ENCODE results near the gene MAP4.
"Not testable (repeated sequence)": the region's sequence is repeated elsewhere in the genome, so short reads cannot be mapped to it uniquely, and the experiment has no call there.

The MAP4 gene

GRCh38 chr3:48015431-48016180 lies 610 bp downstream of the MAP4 start:
- no peak for DNase-seq

DNA sequence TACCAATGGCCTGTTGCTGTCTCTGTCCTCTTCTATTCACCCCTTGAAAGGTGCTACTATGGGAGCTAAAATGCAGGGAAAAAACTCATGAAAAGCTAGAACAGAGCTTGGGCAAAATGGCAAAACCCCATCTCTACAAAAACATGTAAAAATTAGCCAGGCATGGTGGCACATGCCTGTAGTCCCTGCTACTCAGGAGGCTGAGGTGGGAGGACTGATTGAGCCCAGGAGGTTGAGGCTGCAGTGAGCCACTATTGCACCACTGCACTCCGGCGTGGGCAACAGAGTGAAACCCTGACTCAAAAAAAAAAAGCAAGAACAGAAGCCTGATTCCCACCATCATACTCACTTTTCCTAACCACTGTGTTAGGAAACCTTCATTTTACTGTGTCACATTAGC lies 1.9 kb downstream of the MAP4 start:
- DNase-seq = no peak

DNA sequence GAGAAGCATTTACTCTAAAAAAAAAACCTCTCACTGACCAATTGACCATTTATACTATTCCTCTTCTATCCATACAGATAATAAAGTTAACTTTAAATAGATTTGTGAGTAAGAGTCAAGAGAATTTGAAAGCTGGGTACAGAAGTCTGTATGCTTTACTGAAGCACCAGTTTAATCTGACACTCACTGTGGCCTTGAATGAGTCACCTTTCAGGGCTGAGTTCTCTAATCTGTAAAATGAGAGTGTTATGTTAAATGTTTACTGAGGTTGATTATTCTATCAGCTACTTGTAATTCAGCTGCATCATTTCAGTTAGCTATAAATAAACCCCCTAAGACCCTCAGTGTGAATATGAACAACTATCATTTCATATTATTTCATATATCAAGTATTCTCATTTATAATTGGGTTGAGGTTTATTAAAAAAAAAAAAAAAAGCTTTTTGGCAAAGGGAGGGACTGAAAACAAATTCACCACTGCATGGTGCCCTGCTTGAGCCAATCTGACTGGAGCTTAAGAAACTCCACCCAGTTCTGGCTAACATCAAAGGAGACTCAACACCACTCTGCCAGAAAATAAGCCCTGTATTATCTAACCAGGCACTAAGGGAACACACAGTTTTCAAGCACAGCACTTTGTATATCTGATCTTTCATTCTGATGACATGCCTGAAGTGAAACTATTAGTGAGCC lies 2.8 kb downstream of the MAP4 start:
- no peak for DNase-seq

- DNase-seq = no peak
Observed at GRCh38 chr3:48012659-48013058, 3.6 kb downstream of the MAP4 start.

GRCh38 chr3:48008066-48008465 lies 8.2 kb downstream of the MAP4 start:
- DNase-seq = not testable (repeated sequence)

DNA sequence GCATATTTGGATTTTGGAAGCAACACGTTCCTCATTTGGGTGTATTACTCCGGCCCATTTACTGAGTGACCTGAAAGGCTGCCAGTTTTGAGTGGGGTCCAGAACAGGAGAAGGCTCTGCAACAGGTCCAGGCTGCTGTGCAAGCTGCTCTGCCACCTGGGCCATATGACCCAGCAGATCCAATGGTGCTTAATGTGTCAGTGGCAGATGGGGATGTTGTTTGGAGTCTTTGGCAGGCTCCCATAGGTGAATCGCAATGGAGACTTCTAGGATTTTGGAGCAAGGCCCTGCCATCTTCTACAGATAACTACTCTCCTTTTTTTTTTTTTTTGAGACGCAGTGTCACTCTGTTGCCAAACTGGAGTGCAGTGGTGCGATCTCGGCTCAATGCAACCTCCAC lies 8.9 kb downstream of the MAP4 start:
- not testable (repeated sequence) for DNase-seq

DNA sequence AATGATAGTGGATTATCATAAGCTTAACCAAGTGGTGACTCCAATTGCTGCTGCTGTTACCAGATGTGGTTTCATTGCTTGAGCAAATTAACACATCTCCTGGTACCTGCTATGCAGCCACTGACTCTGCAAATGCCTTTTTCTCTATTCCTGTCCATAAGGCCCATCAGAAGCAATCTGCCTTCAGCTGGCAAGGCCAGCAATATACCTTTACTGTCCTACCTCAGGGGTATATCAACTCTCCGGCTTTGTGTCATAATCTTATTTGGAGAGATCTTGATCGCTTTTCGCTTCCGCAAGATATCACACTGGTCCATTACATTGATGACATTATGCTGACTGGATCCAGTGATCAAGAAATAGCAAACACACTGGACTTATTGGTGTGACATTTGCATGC lies 9.4 kb downstream of the MAP4 start:
- not testable (repeated sequence) for DNase-seq

- DNase-seq = no peak
Observed at GRCh38 chr3:48004694-48005093, 11.5 kb downstream of the MAP4 start.

- no peak for DNase-seq
Observed at GRCh38 chr3:48002787-48003186, 13.4 kb downstream of the MAP4 start.

DNA sequence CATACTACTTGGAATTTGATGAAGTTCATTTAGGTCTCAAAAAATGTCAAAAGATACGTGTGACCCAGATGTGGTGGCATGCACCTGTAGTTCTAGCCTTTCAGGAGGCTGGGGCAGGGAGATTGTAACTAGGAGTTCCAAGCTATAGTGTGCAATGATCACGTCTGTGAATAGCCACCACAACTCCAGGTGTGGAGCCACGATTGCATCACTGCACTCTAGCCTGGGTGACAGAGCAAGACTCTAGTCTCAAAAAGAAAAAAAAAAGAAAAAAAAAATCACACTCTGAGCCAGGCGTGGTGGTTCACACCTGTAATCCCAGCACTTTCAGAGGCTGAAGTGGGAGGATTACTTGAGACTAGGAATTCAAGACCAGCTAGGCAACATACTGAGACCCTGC lies 14.2 kb downstream of the MAP4 start:
- DNase-seq = no peak

- DNase-seq = no peak
Observed at GRCh38 chr3:48000212-48000611, 16.0 kb downstream of the MAP4 start.

GRCh38 chr3:47996440-47996839 lies 19.8 kb downstream of the MAP4 start:
- DNase-seq = no peak

GRCh38 chr3:47994180-47994579 lies 22.0 kb downstream of the MAP4 start:
- DNase-seq = no peak

GRCh38 chr3:47991341-47991740 lies 24.9 kb downstream of the MAP4 start:
- DNase-seq = no peak

- peak; percentile 75 for DNase-seq
Observed at GRCh38 chr3:47989981-47990440, 26.2 kb downstream of the MAP4 start.

- DNase-seq = no peak
Observed at GRCh38 chr3:47985381-47985780, 30.8 kb downstream of the MAP4 start.

GRCh38 chr3:47984075-47984728 lies 32.0 kb downstream of the MAP4 start:
- no peak for DNase-seq

GRCh38 chr3:47980795-47981194 lies 35.4 kb downstream of the MAP4 start:
- no peak for DNase-seq

DNA sequence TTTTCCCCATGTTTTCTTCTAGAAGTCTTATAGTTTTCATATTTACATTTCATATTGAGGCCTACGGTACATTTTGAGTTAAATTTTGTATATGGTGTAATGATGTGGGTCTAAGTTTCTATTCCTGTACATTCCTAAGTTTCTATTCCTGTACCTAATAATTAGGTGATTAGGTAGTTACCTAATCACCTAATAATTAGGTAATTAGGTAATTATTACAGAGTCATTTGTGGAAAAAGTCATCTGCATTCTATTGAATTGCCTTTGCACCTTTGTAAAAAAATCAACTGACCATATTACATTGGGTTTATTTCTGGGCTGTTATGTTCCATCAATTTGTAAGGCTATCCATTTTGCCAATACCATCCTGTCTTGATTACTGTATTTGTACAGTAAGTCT lies 37.1 kb downstream of the MAP4 start:
- DNase-seq = no peak

DNA sequence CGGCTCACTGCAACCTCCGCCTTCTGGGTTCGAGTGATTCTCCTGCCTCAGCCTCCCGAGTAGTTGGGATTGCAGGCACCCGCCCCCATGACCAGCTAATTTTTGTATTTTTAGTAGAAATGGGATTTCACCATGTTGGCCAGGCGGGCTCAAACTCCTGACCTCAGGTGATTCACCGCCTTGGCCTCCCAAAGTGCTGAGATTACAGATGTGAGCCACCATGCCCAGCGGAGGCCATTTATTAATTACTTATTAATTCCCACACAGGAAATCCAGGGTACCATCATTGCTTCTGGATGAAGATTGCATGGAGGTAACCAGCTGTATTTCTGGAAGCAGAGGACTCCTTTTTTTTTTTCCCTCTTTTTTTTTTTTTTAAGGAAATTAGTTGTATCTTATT lies 37.8 kb downstream of the MAP4 start:
- no peak for DNase-seq

DNA sequence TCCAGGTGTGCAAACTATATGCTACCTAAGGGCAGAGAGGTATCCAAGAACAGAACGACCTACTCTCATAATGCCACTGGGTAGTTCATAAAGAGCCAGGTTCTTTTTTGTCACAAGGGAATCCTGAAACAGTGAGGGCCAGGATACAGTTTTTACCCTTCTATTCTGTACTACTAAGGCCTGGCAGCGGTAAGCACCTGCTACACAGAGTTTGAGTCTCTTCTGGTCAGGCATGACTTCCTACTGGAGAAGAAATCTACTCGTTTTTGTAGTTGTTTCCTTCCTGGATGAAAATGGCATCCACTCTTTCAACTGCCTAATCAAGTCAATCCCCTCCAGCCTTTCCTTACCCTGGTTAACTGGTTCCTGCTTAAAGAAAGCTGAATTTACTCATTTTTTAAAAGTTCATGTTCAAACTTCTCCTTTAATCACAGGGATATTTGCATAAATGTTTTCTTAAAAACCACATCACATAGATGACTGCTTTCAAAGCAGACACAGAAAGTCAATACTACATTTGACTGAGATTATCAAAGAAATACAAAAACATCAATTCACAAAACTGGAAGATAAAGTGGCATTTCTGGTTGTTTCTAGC lies 40.0 kb downstream of the MAP4 start:
- no peak for DNase-seq

- no peak for DNase-seq
Observed at GRCh38 chr3:47974974-47975470, 41.2 kb downstream of the MAP4 start.

GRCh38 chr3:47971081-47971480 lies 45.1 kb downstream of the MAP4 start:
- DNase-seq = no peak

Measured in stimulated activated CD4-positive, alpha-beta T cell treated with anti-CD3 and anti-CD28 coated beads, Interleukin-15, amount 100 ng/mL, for 24 hours (primary cell).